Esophagus muscularis mucosa (tissue), 3 donors: ENCODE data around the gene WDR20.

Experiments
- POLR2A ChIP-seq: fragments of 450-650 bp; IDR thresholded peaks from one replicate; pipeline ENCODE4 v1.6.1; 2017; ENCODE audit warnings: antibody characterized with exemption, moderate library complexity, mild to moderate bottlenecking, low read depth
- POLR2AphosphoS5 ChIP-seq, 2 donors: sonication (generic); formaldehyde crosslinking; IDR thresholded peaks; one replicate each; pipeline ENCODE4 v1.6.1; 2017; ENCODE audit warnings: antibody characterized with exemption in 2 of 2
- TF ChIP-seq, protein P1 (sequence below), 3 experiments: fragments of 200-600 bp in 2 of 3; fragments of 450-650 bp in 1 of 3; sonication (generic) in 2 of 3; IDR thresholded peaks; one replicate each; pipeline ENCODE4 v1.5.1; 2017 to 2019; ENCODE audit warnings: antibody characterized with exemption in 3 of 3, mild to moderate bottlenecking in 2 of 3, moderate library complexity in 1 of 3

DNA sequence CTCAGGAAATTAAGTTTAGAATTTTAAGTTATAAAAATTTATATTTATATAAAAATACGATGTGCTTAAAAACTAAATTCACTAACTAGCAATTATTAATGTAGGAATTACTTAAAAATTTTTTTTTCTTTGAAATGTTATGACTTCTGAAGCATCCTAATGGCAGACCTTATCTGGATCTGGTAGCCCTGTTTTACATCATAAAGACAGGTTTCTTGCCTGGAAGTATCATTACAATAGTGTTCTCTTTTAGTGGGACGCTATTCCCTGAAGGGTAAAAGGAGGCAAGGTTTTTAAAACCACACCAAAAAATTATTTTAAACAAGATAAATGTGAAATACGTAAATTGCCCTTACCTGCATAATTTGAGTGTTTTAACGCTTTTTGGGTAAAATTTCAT is 2.1 kb downstream of the WDR20 start:
- TF ChIP-seq, protein P1, sequence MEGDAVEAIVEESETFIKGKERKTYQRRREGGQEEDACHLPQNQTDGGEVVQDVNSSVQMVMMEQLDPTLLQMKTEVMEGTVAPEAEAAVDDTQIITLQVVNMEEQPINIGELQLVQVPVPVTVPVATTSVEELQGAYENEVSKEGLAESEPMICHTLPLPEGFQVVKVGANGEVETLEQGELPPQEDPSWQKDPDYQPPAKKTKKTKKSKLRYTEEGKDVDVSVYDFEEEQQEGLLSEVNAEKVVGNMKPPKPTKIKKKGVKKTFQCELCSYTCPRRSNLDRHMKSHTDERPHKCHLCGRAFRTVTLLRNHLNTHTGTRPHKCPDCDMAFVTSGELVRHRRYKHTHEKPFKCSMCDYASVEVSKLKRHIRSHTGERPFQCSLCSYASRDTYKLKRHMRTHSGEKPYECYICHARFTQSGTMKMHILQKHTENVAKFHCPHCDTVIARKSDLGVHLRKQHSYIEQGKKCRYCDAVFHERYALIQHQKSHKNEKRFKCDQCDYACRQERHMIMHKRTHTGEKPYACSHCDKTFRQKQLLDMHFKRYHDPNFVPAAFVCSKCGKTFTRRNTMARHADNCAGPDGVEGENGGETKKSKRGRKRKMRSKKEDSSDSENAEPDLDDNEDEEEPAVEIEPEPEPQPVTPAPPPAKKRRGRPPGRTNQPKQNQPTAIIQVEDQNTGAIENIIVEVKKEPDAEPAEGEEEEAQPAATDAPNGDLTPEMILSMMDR (IDR thresholded peaks at IDR 0.05), result no peak
- no peak for TF ChIP-seq POLR2AphosphoS5 (IDR thresholded peaks at IDR 0.05)
- TF ChIP-seq POLR2A, result no peak
